Anterior cingulate cortex (tissue), 58 donors: ENCODE data around the gene MVP.
"Not testable (repeated sequence)": the region's sequence is repeated elsewhere in the genome, so short reads cannot be mapped to it uniquely, and the experiment has no call there.

ENCODE experiments used
- DNase-seq, 58 donors: peaks; one replicate each; lab custom pipeline; 2025; lab: John Stamatoyannopoulos, UW

Gene MVP

GRCh38 chr16:29820271-29820701 is at the start of gene MVP:
MVP (plus strand) TSS chr16:29820462; CDS start chr16:29830550, 10,088 bp downstream.
- DNase-seq = peak in 32 of 58 donors; percentile 9 to 70 (median 33)

DNA sequence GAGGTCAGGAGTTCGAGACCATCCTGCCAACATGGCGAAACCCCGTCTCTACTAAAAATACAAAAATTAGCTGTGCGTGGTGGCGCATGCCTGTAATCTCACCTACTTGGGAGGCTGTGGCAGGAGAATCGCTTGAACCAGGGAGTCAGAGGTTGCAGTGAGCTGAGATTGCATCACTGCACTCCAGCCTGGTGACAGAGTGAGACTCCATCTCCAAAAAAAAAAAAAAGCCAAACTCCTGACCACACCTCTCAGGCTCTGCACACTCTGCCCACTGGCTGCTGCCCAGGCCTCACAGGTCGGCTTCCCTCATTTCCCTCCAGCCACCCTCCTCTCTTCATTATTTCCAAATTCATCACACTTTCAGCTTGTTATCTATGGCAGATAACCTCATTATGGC is 47.9 kb upstream of the MVP start:
- not testable (repeated sequence) for DNase-seq

- no peak for DNase-seq
Measured at GRCh38 chr16:29774730-29775129, 45.5 kb upstream of the MVP start.

GRCh38 chr16:29775742-29776408 is 44.4 kb upstream of the MVP start:
- DNase-seq = no peak

DNA sequence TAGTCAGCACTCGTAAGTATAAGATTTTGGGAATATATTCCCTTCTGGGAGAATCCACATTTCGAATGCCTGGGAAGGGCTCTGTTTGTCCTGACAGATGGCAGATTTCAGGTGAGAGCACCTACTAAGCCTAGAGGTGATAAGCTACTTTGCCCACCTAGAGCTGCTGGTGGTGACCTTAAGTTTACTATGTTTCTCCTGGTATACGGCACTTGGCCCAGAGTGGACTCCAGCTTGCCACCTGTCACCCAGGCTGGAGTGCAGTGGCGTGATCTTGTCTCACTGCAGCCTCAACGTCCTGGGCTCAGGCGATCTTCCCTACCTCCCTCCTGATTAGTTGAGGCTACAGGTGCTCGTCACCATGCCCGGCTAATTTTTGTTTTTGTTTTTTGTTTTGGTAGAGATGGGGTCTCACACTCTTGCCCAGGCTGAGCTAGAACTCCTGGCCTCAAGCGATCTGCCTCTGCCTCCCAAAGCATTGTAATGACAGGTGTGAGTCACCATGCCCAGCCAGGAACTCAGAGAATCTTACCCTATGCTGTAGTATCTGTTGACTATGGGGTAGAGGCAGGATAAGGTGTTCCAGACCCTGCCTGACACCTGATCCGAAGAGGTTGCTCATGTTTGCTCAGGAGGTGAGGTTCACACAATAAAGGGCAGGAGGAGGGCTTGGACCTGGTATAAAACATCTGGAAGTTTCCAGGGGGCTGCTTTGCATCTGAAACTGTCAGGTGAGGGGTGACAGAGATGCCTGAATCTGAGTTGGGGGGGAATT is 42.5 kb upstream of the MVP start, which contains the start of gene ZG16:
Gene ZG16 (plus strand): TSS at position 681 of the 775 bp plus-strand sequence. CDS start 1,011 bp downstream, outside the sequence.
- no peak for DNase-seq

GRCh38 chr16:29779474-29779873 is 40.8 kb upstream of the MVP start:
- DNase-seq = no peak

DNA sequence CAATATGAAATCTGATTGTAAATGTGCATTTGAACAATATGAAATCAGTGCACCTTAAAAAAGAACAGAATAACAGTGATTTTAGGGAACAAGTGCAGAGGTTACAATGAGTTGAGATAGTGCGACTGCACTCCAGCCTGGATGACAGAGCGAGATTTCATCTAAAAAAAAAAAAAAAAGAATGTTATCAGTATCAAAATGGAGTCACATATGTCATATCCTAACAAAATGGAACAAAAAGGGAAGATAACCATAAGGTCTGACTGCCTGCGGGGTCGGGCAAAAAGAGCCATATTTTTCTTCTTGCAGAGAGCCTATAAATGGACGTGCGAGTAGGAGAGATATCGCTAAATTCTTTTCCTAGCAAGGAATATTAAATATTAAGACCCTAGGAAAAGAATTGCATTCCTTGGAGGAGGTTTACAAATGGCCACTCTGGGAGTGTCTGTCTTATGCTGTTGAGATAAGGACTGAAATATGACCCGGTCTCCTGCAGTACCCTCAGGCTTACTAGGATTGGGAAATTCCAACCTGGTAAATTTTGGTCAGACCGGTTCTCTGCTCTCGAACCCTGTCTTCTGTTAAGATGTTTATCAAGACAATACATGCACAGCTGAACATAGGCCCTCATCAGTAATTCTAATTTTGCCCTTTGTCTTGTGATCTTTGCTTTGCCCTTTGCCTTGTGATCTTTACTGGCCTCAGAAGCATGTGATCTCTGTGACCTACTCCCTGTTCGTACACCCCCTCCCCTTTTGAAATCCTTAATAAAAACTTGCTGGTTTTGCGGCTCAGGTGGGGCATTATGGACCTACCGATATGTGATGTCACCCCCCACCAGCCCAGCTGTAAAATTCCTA is 36.9 kb upstream of the MVP start:
- not testable (repeated sequence) for DNase-seq

DNA sequence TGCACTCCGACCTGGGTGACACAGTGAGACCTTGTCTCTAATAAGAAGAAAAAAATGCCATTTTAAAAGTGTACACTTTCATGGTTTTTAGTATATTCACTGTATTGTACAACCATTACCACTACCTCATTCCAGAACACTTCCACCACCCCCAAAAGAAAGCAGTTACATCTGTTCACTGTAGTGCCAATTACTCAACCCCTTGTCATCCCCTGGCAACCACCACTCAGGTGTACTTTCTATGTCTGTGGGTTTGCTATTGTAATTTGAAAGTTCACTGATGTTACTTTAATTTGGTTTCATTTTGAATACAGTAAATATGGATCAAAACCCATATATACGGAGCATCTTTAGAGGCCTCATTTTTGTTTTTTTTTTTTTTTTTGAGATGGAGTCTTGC is 36.1 kb upstream of the MVP start:
- no peak for DNase-seq

- peak in 50 of 58 donors; percentile 1 to 73 (median 24) for DNase-seq
Measured at GRCh38 chr16:29784901-29785500, 35.3 kb upstream of the MVP start.

DNA sequence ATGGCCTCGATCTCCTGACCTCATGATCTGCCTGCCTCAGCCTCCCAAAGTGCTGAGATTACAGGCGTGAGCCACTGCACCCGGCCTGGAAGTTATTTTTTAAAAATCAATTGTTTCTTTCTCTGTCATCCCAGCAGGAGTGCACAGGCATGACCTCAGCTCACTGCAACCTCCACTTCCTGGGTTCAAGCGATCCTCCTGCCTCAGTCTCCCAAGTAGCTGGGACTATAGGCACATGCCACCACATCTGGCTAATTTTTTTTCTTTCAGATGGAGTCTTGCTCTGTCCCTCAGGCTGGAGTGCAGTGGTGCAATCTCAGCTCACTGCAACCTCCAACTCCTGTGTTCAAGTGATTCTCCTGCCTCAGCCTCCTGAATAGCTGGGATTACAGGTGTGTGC is 33.1 kb upstream of the MVP start:
- not testable (repeated sequence) for DNase-seq

DNA sequence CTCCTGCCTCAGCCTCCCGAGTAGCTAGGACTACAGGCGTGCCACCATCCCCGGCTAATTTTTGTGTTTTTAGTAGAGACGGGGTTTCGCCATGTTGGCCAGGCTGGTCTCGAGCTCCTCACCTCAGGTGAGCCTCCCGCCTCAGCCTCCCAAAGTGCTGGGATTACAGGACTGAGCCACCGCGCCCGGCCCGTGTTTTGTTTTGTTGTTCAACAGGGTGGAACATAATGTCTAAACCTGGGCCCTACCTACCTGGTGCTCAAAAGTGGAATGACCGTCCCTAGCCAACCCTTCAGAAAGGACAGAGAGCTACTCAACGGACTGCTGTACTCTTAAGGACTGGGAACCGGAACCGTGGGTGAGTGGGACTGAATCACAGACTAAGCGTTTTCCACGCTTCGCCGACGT is 30.5 kb upstream of the MVP start:
- no peak for DNase-seq

- peak; percentile 90 to 100 (median 98) for DNase-seq
Measured at GRCh38 chr16:29790183-29790948, 29.9 kb upstream of the MVP start, which contains the start of gene KIF22. KIF22 (plus strand) TSS chr16:29790751; CDS start chr16:29790760, 9 bp downstream.

DNA sequence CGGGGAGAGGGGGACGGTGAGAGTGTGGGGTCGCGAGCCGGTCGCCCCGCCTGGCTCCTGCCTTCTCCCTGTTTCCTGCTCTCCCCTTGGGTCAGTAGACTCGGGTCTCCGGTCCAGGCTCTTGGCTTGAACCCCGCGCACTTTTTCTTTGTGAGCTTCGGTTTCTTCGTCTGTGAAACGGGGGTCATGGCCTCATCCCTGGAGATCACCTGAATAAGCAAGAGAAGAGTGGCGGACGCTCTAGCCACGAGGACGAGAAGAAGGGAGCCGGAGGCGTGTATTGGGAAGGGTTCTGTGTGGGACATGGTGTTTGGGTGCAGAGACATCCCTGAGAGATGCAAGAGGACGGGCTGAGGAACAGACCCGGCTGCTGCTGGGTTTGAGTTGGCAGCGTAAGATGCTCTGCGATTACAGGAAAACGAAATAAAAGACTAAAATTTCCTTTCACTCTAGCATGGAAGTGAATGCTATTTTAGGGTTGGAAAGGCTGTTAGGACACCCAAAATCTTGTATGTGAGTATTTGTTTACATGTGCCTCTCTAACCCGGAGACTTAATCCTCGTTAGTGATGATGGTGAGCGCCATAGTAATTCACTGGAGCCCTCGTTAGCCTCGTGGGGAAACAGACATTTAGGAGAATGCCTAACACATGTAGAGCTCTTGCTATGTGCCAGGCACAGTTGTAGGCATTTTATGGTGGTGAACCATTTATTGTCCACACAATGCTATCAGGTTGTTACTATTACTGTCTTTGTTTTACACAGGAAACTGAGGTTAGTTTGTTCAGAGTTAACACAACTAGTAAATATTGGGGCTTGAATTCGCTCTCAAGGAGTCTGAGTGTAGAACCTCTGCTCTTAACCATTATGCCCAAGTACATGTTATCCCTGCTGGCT is 29.1 kb upstream of the MVP start:
- DNase-seq = peak in 1 of 58 donors; percentile 52

- no peak for DNase-seq
Measured at GRCh38 chr16:29791845-29792807, 28.1 kb upstream of the MVP start.

DNA sequence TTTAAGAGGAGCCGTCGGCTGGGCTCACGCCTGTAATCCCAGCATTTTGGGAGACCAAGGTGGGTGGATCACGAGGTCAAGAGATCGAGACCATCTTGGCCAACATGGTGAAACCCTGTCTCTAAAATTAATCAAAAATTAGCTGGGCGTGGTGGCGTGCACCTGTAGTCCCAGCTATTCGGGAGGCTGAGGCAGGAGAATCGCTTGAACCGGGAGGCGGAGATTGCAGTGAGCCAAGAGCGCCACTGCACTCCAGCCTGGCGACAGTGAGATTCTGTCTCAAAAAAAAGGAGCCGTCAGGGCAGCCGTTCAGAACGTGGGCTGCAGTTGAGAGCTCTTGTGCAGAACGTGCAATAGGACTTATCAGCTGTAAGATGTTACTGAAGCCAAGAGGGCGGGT is 27.1 kb upstream of the MVP start:
- not testable (repeated sequence) for DNase-seq

DNA sequence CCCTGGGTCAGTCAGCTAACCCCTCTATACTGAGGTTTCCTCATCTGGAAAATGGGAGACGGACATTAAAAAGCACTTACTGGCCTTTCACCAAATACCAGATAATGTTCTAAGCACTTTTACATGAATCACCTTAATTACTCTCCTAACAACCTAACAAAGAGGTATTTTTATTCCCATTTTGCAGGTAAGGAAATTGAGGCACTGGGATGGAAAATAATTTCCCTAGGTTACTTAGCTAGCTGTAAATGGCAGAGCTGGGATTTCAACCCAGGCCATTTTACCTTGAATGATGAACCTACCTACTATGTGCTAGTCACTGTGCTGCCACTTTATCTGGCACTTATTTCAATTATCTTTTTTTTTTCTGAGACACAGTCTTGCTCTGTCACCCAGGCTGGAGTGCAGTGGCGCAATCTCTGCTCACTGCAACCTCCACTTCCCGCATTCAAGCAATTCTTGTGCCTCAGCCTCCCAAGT is 26.0 kb upstream of the MVP start:
- DNase-seq = no peak

DNA sequence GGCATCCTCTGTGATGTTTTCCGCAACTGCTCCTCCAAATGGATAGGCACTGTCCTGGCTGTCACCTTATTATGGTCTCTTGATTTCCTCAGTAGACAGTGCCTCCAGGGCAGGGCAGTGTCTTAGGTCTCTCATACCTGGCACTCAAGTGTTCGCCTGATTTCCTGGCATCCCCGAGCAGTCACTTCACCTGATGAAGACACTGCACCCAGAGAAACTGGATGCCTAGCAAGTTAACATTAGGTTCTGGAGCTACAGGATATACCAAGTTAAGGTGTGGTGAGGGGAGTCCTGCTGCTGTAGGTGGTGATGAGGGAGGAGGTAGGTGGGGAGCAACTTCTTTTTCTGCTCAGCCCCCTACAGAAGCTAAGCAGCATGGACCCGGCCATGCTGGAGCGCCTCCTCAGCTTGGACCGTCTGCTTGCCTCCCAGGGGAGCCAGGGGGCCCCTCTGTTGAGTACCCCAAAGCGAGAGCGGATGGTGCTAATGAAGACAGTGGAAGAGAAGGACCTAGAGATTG is 17.8 kb upstream of the MVP start:
- no peak for DNase-seq
